EH (cell line): ENCODE data around the gene FAM53B.

Experiments used
- DNase-seq: peaks from one replicate; pipeline ENCODE4 v3.0.0-alpha.2; 2015; ENCODE audit warnings: low read depth

Gene FAM53B

GRCh38 chr10:124728071-124728829 is 15.9 kb downstream of the FAM53B start:
- DNase-seq, result no peak

DNA sequence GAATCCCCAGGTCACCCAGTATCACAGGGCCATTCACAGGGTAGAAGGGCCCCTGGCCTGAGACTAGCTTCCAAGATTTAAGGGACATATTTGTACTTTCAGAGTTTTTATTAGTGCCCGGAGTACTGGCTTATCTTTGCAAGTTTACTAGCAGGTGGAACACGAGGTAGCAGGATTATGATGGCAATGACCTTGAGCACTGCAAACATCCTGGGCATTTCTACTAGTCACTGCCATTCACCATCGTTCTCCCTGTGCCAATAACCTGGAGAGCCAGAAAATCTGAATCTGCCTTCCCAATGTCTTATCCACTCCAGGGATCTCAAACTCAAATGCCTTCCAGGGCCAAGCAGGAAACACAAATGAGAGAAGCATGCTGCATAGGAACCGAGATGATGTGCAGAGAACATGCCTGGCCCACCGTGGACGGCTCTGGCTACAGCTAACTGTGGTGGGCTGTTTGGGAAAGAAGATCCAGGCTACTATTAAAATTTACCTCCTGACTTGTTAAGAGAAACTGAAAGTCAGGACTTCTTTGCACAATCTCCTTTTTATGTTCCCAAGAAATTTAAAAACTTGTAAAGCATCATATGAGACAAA is 16.7 kb downstream of the FAM53B start:
- DNase-seq, result no peak

- DNase-seq, result no peak
Measured at GRCh38 chr10:124725791-124726190, 18.4 kb downstream of the FAM53B start.

DNA sequence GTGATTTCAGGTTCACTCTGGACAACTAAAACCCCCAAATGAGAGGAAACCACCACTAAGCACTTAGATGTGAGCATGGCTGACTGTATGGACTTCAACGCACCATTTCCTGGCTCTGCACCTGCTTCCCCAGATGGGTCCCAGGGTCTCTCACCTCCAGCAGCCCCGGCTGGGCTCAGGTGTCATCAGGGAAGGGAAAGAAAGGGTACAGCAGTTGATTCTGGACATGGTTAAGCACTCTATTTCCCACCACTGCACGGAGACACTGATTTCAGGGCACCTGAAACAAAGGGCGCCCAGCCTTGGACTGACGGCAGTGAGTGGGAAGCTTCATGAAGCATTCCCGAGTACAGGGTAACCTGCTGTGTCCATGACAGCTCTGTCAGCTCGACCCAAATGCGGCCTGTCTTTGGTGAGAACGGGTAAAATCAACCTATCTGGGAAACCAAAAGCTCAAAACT is 19.0 kb downstream of the FAM53B start:
- DNase-seq, result no peak

DNA sequence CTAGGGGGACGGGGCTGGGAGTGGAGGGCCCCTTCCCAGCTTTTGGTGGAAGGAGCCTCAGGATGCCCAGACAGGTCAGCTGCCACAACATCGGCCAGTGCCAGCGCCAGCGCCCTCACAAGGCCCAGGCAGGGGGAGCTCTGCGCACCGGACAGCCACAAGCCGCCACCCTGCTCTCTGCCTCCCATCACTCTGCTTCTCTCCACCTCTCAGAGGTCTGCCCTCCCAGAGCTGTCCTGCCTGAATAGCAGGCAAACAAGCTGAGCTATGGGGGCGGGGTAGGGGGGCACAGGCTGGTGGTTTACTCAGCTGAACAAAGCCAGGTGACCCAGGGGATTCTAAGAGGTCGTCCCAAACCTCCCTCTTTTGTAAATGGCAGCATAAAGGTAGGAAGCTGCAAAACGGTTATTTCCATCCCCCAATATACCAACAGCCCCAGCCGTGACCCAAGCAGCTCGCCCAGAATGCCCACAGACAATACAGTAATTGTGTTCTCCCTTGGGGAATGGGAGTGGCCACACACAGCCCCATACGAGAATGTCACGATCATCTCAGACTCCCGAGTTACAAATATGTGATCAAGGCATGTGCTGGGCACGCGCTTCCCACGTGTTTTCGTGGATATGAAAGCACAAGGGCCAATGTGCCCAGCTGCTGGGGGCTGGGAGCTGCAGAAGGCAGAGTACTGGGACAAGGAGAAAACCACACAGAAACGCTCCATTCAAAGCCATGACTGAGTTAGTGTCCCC is 19.7 kb downstream of the FAM53B start:
- DNase-seq, result no peak

- DNase-seq, result no peak
Measured at GRCh38 chr10:124723826-124724225, 20.4 kb downstream of the FAM53B start.

DNA sequence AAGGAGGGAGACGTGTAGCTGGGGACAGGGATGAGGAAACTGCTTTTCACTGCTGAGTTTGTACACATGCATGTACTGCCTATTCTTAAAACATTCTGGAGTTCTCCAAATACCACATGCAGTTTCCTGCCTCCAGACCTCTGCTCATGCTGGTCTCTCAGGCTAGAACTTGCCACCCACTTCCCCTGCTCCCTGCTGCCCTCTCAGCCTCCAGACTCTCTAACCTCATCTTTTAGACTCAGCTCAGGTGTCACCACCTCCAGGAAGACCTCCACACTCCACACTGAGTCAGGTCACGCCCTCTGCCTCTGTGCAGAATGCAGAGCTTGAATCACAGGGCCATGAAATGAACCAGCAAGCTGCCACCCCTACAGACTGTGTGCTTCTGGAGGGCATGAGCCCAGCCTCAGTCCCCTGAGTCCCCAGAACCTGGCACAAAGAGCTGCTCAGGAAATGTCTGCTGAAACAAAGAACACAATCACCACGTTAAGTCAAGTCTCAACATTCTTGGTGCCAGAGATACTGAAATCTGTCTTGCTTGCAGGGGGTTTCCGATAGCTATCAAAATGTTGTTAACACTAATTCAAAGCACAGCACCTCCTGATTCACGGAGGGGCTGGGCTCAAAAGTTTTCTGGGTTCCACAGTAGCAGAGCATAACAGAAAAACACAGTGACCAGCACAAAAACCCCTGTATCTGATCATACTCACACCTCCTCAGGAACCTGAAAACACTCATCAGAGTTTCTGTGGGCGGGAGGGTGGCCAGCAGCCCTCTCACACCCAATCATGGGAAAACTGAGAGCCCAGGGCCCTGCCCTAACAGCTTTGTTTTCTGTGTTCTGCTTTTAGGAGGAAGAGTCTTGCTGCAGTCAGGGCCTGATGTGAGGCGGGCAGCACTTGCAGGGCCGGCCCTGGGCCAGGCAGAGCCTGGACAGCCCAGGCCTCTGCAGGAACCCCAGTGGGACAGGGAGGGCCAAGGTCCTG is 21.1 kb downstream of the FAM53B start:
- DNase-seq, result no peak

DNA sequence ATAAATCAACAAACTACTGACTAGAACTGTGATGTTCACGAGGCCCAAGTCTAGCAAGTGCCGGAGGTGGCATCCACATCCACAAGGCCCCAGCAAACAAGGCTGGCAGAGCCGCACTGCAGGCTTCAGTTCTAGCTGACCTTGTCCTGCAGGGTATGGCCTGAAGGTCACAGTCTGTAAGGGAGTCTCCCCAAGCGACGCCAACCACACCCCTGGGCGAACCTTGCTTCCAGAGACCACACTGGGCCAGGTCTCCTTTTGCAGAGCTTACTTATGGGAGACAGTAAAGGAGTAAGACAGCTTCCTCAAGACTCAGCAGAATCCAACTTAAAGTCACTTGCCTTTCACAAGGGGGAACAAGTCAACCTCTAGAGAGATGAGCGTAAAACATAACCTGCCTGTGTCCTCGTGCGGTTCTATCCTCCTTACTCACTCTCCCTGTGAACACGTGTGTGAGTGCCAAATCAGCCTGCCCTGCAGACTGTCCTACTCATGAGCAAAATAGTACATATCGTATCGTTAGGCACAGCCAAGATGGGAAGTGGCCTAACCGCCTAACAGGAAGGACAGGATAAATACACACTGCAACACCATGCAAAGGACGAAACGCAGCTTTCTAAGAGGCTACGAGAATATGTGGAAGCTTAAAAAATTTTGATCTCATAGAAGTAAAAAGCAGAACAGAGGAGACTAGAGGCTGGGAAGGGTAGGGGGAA is 22.7 kb downstream of the FAM53B start:
- DNase-seq, result no peak

DNA sequence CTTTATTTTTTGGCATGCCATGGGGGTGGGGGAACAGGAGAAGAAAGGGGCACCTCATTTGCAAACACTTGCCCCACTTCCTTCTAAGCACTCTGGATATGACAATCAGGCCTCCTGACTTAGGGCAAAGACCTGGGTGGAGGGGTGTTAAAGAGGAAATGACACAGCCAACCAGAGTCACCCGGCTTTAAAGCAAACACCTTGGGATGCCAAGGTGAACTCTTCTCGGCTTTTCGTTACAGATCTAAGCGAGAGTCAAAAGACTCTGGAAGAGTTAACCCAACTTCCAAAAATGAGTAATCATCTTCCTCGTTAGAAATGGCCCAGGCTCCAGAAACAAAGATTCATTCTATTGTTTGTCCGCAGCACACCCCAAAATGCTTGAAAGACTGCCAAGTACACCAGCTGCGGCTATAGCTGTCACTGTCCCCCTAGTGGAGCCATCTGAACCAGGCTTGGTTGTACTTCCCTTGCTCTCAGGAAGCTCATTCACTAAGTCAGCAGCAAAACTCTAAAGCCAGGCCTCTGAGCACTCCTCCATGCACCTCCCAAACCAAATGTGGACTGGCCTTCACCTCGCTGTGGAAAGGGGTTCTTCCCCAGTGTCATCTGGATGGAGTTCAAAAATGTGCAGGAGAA is 24.8 kb downstream of the FAM53B start:
- peak; percentile 65 for DNase-seq

- DNase-seq, result no peak
Measured at GRCh38 chr10:124717911-124718741, 26.1 kb downstream of the FAM53B start.

- no peak for DNase-seq
Measured at GRCh38 chr10:124717041-124717757, 27.0 kb downstream of the FAM53B start.

GRCh38 chr10:124716369-124716768 is 27.8 kb downstream of the FAM53B start:
- no peak for DNase-seq

GRCh38 chr10:124715439-124715838 is 28.7 kb downstream of the FAM53B start:
- no peak for DNase-seq

GRCh38 chr10:124713679-124714255 is 30.4 kb downstream of the FAM53B start:
- DNase-seq, result no peak

DNA sequence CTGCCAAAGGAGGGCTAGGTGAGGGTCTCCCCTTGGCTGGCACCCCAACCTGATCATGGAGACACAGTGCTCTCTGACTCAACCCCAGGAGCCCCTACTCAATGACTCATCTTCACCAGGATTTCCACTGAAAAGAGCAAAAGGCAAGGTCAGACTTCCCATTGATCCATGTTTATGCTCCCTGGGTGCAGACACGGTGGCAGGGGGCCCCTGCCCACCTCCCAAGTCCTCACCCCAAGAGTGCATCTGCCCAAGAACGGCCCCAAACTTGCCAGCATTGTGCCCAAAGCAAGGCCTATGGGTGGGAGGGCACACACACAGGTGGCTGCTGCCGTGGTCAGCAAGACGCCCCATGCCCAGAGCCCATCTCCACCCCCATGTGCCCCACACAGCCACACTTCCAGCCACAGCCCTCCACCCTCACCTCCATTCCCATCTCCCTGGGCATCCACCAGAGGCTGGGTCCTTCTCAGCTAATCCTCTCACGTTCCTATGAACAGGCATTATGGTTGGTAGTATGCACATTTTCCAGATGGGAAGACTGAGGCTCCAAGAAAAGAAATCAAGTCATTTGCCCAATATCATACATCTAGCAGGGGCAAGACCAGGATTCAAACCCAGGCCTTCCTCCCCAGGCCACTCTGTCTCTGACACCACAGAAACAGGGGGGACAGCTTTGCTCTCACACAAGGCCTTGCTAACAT is 31.3 kb downstream of the FAM53B start:
- no peak for DNase-seq

DNA sequence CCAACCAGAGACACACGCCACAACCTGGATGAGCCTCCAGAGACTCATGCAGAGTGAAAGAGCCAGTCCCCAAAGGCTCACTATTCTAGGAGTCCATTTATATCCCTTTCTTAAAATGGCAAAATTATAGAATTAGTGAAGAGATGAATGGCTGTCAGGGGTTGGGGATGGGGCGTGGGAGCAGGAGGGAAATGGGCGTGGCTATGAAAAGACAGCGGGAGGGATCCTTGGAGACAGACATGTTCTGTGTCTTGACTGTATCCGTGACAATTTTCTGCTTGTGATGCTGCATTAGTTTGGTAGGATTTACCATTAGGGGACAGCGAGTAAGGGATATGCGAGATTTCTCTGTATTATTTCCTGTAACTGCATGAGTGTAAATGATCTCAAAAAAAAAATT is 33.0 kb downstream of the FAM53B start:
- DNase-seq, result no peak

DNA sequence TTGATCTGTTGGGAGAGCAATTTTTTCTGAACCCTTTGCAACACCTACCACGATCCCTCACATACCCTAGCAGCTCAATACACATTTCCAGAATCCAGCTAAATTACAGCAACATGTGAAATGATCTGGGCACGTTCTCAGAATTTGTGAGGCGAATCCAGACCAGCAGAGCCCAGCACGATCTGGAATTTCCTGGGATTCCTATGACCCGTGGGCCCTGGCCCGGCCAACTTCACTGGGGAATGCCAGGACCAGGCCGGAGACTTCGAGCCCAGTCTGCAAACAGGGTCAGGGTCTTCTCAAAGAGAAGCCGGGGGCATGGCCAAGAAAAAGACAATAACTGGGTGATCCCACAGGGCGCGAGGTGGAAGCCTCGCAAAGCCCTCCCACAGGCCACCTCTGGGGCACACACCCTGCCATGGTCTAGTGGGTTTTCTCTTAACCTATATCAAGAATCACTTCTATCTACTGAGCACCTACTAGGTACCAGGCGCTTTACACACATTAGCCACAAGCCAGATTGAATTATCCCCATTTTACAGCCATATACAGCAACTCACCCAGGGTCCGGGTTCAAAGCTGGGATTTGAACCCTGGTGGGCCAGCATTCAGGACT is 33.8 kb downstream of the FAM53B start:
- no peak for DNase-seq

- DNase-seq, result no peak
Measured at GRCh38 chr10:124709861-124710260, 34.3 kb downstream of the FAM53B start.
